ENCODE results near the gene CDK19. TPM values are rescaled to one million over a fixed set of nuclear protein-coding genes. Genes with fewer than 3 reads are reported as not detected.

CDK19 gene
- total and polyA plus RNA-seq, 10 of the 15 experiments (the other 5 are each of a cell fraction or from before 2014, with no cell fraction given) = 4.6 to 21.4 (median 12.4) TPM

GRCh38 chr6:110590821-110591351 lies 224.4 kb downstream of the CDK19 start (continued):
- TF ChIP-seq ETV6 (conservative IDR thresholded peaks at IDR 0.05 in 1 of 2, IDR thresholded peaks at IDR 0.05 in 1 of 2; ENCODE audit: borderline replicate concordance in 1 of 2, low read depth in 1 of 2) = no peak
- no peak for TF ChIP-seq NRF1 (conservative IDR thresholded peaks at IDR 0.05; ENCODE audit: low read depth, low read length)
- TF ChIP-seq SUZ12 (IDR thresholded peaks at IDR 0.05; ENCODE audit: unreplicated experiment) = no peak
- TF ChIP-seq IKZF2 (IDR thresholded peaks at IDR 0.05) = peak in 1 of 2 experiments; percentile 28; a peak in 1 of 4 replicates
- TF ChIP-seq, protein P1, sequence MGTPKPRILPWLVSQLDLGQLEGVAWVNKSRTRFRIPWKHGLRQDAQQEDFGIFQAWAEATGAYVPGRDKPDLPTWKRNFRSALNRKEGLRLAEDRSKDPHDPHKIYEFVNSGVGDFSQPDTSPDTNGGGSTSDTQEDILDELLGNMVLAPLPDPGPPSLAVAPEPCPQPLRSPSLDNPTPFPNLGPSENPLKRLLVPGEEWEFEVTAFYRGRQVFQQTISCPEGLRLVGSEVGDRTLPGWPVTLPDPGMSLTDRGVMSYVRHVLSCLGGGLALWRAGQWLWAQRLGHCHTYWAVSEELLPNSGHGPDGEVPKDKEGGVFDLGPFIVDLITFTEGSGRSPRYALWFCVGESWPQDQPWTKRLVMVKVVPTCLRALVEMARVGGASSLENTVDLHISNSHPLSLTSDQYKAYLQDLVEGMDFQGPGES (IDR thresholded peaks at IDR 0.05) = no peak
- TF ChIP-seq KLF5 (IDR thresholded peaks at IDR 0.05; ENCODE audit: partially characterized antibody) = no peak
- no peak for TF ChIP-seq FOXM1 (IDR thresholded peaks at IDR 0.05; ENCODE audit: low read depth, low read length)
- no peak for TF ChIP-seq NR2C2 (IDR thresholded peaks at IDR 0.05; ENCODE audit: borderline replicate concordance, control insufficient read depth, insufficient read length, low read depth)
- no peak for TF ChIP-seq NR2C1 (IDR thresholded peaks at IDR 0.05)
- TF ChIP-seq BCLAF1 (IDR thresholded peaks at IDR 0.05) = no peak
- TF ChIP-seq, protein P2, sequence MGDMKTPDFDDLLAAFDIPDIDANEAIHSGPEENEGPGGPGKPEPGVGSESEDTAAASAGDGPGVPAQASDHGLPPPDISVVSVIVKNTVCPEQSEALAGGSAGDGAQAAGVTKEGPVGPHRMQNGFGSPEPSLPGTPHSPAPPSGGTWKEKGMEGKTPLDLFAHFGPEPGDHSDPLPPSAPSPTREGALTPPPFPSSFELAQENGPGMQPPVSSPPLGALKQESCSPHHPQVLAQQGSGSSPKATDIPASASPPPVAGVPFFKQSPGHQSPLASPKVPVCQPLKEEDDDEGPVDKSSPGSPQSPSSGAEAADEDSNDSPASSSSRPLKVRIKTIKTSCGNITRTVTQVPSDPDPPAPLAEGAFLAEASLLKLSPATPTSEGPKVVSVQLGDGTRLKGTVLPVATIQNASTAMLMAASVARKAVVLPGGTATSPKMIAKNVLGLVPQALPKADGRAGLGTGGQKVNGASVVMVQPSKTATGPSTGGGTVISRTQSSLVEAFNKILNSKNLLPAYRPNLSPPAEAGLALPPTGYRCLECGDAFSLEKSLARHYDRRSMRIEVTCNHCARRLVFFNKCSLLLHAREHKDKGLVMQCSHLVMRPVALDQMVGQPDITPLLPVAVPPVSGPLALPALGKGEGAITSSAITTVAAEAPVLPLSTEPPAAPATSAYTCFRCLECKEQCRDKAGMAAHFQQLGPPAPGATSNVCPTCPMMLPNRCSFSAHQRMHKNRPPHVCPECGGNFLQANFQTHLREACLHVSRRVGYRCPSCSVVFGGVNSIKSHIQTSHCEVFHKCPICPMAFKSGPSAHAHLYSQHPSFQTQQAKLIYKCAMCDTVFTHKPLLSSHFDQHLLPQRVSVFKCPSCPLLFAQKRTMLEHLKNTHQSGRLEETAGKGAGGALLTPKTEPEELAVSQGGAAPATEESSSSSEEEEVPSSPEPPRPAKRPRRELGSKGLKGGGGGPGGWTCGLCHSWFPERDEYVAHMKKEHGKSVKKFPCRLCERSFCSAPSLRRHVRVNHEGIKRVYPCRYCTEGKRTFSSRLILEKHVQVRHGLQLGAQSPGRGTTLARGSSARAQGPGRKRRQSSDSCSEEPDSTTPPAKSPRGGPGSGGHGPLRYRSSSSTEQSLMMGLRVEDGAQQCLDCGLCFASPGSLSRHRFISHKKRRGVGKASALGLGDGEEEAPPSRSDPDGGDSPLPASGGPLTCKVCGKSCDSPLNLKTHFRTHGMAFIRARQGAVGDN (IDR thresholded peaks at IDR 0.05) = no peak
- no peak for TF ChIP-seq RBBP5 (conservative IDR thresholded peaks at IDR 0.05)
- TF ChIP-seq CREB1 (IDR thresholded peaks at IDR 0.05; ENCODE audit: low read depth) = peak; percentile 41; the same call in 1 of the 2 replicates
- TF ChIP-seq, protein P3, sequence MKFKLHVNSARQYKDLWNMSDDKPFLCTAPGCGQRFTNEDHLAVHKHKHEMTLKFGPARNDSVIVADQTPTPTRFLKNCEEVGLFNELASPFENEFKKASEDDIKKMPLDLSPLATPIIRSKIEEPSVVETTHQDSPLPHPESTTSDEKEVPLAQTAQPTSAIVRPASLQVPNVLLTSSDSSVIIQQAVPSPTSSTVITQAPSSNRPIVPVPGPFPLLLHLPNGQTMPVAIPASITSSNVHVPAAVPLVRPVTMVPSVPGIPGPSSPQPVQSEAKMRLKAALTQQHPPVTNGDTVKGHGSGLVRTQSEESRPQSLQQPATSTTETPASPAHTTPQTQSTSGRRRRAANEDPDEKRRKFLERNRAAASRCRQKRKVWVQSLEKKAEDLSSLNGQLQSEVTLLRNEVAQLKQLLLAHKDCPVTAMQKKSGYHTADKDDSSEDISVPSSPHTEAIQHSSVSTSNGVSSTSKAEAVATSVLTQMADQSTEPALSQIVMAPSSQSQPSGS (IDR thresholded peaks at IDR 0.05; ENCODE audit: low read length) = peak; percentile 84
- no peak for TF ChIP-seq ZBED1 (IDR thresholded peaks at IDR 0.05; ENCODE audit: borderline replicate concordance)
- no peak for TF ChIP-seq CBX5 (IDR thresholded peaks at IDR 0.05; ENCODE audit: low read depth)
- TF ChIP-seq BHLHE40 (IDR thresholded peaks at IDR 0.05; ENCODE audit: borderline replicate concordance in 1 of 2, low read depth in 2 of 2, low read length in 1 of 2) = peak; percentile 32 to 38; a peak in 1 of 4 replicates
- TF ChIP-seq TCF7 (IDR thresholded peaks at IDR 0.05; ENCODE audit: borderline replicate concordance) = peak; percentile 56; the same call in 1 of the 2 replicates
- TF ChIP-seq BACH1 (IDR thresholded peaks at IDR 0.05; ENCODE audit: borderline replicate concordance) = no peak
- TF ChIP-seq NFYA (IDR thresholded peaks at IDR 0.05; ENCODE audit: borderline replicate concordance, low read depth, low read length) = no peak
- TF ChIP-seq, protein P4, sequence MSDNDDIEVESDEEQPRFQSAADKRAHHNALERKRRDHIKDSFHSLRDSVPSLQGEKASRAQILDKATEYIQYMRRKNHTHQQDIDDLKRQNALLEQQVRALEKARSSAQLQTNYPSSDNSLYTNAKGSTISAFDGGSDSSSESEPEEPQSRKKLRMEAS (IDR thresholded peaks at IDR 0.05; ENCODE audit: low read depth, low read length) = no peak

Measured in GM12878 (cell line).